Endothelial cell (in vitro differentiated cells): ENCODE data around the gene DOK3. TPM values are rescaled to one million over a fixed set of nuclear protein-coding genes. Genes with fewer than 3 reads are reported as not detected.

Experiments used
- DNase-seq: peaks from one replicate; pipeline ENCODE4 v3.0.0; 2021; ENCODE audit warnings: low spot score
- H3K27ac Mint-ChIP-seq: one replicate; pipeline ENCODE4 v1.8.0; 2021; ENCODE audit warnings: mixed read lengths, inconsistent platforms; ENCODE audit not compliant: unreplicated experiment
- H3K27me3 Mint-ChIP-seq: one replicate; pipeline ENCODE4 v1.8.0; 2021; ENCODE audit warnings: mild to moderate bottlenecking, moderate library complexity, mixed read lengths, inconsistent platforms; ENCODE audit not compliant: unreplicated experiment
- H3K36me3 Mint-ChIP-seq: one replicate; pipeline ENCODE4 v1.8.0; 2021; ENCODE audit warnings: mild to moderate bottlenecking, low read depth, mixed read lengths, inconsistent platforms; ENCODE audit not compliant: unreplicated experiment
- H3K4me1 Mint-ChIP-seq: one replicate; pipeline ENCODE4 v1.8.0; 2021; ENCODE audit warnings: mild to moderate bottlenecking, mixed read lengths, inconsistent platforms; ENCODE audit not compliant: unreplicated experiment
- H3K4me3 Mint-ChIP-seq: one replicate; pipeline ENCODE4 v1.8.0; 2021; ENCODE audit warnings: mild to moderate bottlenecking, mixed read lengths, inconsistent platforms; ENCODE audit not compliant: unreplicated experiment
- H3K9me3 Mint-ChIP-seq: one replicate; pipeline ENCODE4 v1.8.0; 2021; ENCODE audit warnings: mixed read lengths, inconsistent platforms; ENCODE audit not compliant: unreplicated experiment
- total RNA-seq: library from RNA; stranded (reverse); fragmentation: NEBNext Ultra II Directional; extraction: Animal tissue kit (Norgen Biotek cat#: 25700); gene quantifications from one replicate; pipeline ENCODE4 v1.2.1, GENCODE V29; 2021; ENCODE audit not compliant: unreplicated experiment
- TF ChIP-seq, protein P1 (sequence below): fragments of 200-600 bp; sonication (generic); IDR thresholded peaks from one replicate; pipeline ENCODE4 v1.5.0; 2021; ENCODE audit warnings: antibody characterized with exemption; ENCODE audit not compliant: unreplicated experiment

Gene DOK3
- total RNA-seq, 1 donor from 2014 or later, result 51.4 TPM

- Mint-ChIP-seq H3K27ac (no peak overlapping the region), H3K4me3 (no peak overlapping the region), H3K27me3 (peaks cover 7% of the 10 kb centered on the region), H3K9me3 (no peaks in the 10 kb centered on the region), H3K4me1 (peaks cover 34% of the 10 kb centered on the region), H3K36me3 (peaks cover 5% of the 10 kb centered on the region)
- TF ChIP-seq, protein P1, sequence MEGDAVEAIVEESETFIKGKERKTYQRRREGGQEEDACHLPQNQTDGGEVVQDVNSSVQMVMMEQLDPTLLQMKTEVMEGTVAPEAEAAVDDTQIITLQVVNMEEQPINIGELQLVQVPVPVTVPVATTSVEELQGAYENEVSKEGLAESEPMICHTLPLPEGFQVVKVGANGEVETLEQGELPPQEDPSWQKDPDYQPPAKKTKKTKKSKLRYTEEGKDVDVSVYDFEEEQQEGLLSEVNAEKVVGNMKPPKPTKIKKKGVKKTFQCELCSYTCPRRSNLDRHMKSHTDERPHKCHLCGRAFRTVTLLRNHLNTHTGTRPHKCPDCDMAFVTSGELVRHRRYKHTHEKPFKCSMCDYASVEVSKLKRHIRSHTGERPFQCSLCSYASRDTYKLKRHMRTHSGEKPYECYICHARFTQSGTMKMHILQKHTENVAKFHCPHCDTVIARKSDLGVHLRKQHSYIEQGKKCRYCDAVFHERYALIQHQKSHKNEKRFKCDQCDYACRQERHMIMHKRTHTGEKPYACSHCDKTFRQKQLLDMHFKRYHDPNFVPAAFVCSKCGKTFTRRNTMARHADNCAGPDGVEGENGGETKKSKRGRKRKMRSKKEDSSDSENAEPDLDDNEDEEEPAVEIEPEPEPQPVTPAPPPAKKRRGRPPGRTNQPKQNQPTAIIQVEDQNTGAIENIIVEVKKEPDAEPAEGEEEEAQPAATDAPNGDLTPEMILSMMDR, result no peak
- no peak for DNase-seq
Observed at GRCh38 chr5:177550122-177550521, 40.5 kb upstream of the DOK3 start.

DNA sequence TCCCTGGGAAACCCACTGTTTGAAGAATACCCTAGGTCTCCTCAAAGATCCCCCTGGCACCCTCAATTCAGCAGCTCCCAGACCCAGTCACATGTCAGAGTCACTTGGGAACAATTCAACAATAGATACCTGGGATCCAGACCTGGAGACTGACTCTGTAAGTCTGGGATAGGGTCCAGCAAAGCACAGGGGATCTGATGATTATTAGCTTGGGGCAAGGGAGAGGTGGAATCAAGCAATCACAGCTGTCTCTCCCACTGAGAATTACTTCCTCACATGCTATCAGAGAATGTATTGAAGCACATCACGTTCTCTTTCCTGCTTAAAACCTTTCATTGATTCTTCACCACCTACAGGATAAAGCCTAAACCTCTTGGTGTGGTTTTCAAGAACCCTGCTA, 38.9 kb upstream of the DOK3 start:
- H3K27me3 Mint-ChIP-seq, result peaks cover 7% of the 10 kb centered on the region
- H3K4me1 Mint-ChIP-seq, result peaks cover 41% of the 10 kb centered on the region
- peaks cover 5% of the 10 kb centered on the region for H3K36me3 Mint-ChIP-seq
- H3K27ac Mint-ChIP-seq, result no peak overlapping the region
- H3K4me3 Mint-ChIP-seq, result no peak overlapping the region
- no peak for DNase-seq
- no peaks in the 10 kb centered on the region for H3K9me3 Mint-ChIP-seq
- TF ChIP-seq, protein P1, result no peak

DNA sequence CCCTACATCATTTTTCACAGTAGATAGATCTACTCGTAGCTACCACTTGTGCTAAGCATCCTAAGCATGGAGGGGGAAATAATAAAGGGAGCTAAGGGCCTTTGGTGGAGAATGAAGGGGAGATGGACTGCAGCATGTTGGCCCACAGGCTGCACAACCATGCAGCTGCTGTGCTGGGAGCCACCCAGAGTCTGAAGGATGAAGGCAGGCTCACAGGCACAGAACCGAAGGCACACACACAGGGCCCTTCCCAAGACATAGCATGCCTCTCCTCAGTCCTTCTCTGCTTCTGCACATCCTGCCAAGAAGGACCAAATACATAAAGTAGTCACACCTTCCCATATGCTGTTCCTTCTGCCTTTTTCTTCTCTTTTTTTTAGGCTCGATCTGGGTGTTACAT, 38.1 kb upstream of the DOK3 start:
- H3K4me3 Mint-ChIP-seq, result no peak overlapping the region
- peaks cover 4% of the 10 kb centered on the region for H3K36me3 Mint-ChIP-seq
- H3K27me3 Mint-ChIP-seq, result peaks cover 5% of the 10 kb centered on the region
- TF ChIP-seq, protein P1, result no peak
- H3K9me3 Mint-ChIP-seq, result no peaks in the 10 kb centered on the region
- H3K4me1 Mint-ChIP-seq, result peaks cover 34% of the 10 kb centered on the region
- H3K27ac Mint-ChIP-seq, result no peak overlapping the region
- DNase-seq, result no peak

- peak overlapping the region; percentile 59 for H3K27ac Mint-ChIP-seq
- TF ChIP-seq, protein P1, result no peak
- no peak overlapping the region for H3K4me3 Mint-ChIP-seq
- peaks cover 9% of the 10 kb centered on the region for H3K36me3 Mint-ChIP-seq
- H3K27me3 Mint-ChIP-seq, result no peaks in the 10 kb centered on the region
- no peak for DNase-seq
- peaks cover 30% of the 10 kb centered on the region for H3K4me1 Mint-ChIP-seq
- no peaks in the 10 kb centered on the region for H3K9me3 Mint-ChIP-seq
Observed at GRCh38 chr5:177546258-177546741, 36.7 kb upstream of the DOK3 start.

GRCh38 chr5:177545487-177546257, 36.0 kb upstream of the DOK3 start:
- no peaks in the 10 kb centered on the region for H3K9me3 Mint-ChIP-seq
- H3K4me3 Mint-ChIP-seq, result no peak overlapping the region
- H3K27ac Mint-ChIP-seq, result peak overlapping the region; percentile 59
- no peaks in the 10 kb centered on the region for H3K27me3 Mint-ChIP-seq
- peaks cover 30% of the 10 kb centered on the region for H3K4me1 Mint-ChIP-seq
- TF ChIP-seq, protein P1, result no peak
- peaks cover 9% of the 10 kb centered on the region for H3K36me3 Mint-ChIP-seq
- no peak for DNase-seq
